Measurements from ENCODE around the gene RASAL1.

Gene RASAL1

GRCh38 chr12:113061061-113061694 is 74.4 kb downstream of the RASAL1 start:
- DNase-seq (ENCODE audit: extremely low read depth in 1 of 2, low read depth in 1 of 2): no peak

GRCh38 chr12:113060336-113060960 is 75.1 kb downstream of the RASAL1 start:
- DNase-seq (ENCODE audit: extremely low read depth in 1 of 2, low read depth in 1 of 2): no peak

GRCh38 chr12:113059071-113059595 is 76.4 kb downstream of the RASAL1 start:
- no peak for DNase-seq (ENCODE audit: extremely low read depth in 1 of 2, low read depth in 1 of 2)

DNA sequence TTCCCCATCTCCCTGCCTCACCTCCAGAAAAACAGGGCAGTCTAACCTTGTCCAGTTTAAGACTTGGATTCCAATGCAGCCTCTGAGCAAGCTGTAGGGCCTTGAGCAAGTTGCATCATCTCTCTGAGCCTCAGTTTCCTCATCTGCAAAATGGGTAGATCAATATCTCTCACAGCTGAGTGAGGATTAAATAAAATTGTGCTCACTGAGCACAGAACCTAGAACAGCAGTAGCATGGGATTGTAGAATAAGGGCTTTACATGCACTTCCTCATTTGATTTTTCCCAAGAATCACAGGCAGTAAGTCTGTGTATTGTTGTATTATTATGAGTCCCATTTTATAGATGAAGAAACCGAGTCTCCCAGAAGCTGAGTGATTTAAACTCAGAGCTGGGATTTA is 77.0 kb downstream of the RASAL1 start:
- DNase-seq (ENCODE audit: extremely low read depth in 1 of 2, low read depth in 1 of 2): no peak

- no peak for DNase-seq (ENCODE audit: extremely low read depth in 1 of 2, low read depth in 1 of 2)
These were observed 77.7 kb downstream of the RASAL1 start for GRCh38 chr12:113057565-113058485.

DNA sequence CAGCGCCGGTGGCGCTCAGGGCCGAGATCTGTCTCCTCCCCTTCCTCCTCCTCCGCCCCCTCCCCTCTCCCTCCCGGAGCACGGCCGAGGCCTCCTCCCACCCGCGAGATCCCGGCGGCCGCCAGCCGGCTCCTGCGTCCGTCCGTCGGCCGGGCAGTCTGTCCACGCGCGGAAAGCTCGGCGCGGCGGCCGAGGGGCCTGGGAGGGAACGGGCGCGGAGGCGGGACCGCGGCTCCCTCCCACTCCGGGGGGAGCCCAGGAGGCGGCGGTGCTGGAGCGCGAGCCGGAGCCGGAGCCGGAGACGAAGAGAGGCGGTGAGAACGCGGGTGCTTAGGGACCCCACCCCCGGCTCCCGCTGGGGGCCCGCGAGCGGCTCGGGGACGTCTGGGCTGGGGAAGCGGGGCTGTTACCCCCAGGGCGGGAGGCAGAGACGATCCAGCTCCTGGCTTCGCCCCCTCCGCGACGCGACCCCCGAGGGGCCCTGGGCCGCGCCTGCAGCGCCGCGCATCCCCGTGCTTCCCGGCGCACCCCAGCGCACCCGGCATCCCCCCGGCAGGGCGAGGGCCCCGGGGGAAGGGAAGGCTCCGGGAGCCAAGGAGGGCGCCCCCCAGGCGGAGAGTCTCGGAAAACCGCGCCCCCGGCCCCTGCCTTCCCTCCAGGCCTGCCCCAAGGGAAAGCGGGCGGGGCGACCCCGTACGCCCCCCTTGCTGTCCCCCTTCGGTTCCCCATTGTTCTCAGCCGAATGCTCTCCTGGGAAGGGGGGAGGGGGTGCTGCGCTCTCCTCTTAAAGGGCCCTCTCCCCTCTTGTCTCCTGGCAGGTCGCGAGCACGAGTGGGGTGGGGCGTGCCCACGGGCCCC is 78.7 kb downstream of the RASAL1 start, which contains the start of gene DTX1:
Gene DTX1, plus strand, starts transcription at position 100 of the 858 bp plus-strand sequence. CDS start 1,463 bp downstream, outside the sequence.
- DNase-seq (ENCODE audit: extremely low read depth in 1 of 2, low read depth in 1 of 2): peak in 1 of 2 donors; percentile 9

DNA sequence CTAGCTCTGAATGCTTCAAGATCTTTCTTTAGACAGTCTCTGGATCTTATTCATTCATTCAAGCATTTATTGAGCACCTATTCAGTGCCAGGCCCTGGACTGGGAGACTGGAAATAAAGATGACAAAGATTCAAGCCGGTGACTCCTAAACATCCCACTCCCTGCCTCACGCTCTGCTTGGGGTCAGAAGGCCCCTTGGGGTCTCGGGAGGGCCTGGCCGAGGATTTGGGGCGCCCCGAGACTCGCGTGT is 79.3 kb downstream of the RASAL1 start:
- no peak for DNase-seq (ENCODE audit: extremely low read depth in 1 of 2, low read depth in 1 of 2)

DNA sequence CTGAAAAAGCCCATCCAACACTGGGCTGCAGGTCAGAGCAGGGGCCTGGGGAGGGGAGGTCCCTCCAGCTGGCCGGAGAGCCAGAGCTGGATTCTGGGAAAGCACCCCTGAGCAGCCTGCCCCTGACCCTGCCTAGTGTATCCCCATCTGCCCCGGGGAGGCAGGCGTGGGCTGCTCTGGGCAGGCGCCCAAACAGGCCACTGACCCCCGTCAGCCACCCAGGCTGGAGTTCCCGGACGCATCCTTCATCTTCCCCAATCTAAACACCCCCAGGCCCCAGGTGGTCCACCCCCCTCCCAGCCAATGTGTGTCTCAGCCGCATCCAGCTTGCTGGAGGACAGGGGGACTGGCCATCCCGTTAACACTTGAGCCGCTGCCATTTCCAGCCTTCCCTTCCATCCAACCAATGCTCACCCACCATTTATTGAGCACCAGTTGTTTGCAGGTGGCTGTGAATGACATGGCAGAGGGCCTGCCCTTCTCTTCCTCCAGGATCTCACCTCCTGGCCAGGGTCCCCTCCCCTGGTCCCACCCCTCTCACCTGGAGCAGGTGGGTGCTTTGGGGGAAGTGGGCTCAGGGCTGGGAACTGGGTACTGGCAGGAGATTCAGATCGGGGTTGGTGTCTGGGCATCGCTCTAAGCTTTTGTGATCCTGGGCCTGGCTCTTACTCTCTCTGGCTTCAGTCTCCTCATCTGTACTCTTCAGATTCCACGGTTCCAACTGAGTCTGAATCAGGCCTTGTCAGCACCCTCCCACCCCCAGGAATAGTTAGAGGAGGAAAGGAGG is 79.8 kb downstream of the RASAL1 start:
- no peak for DNase-seq (ENCODE audit: extremely low read depth in 1 of 2, low read depth in 1 of 2)

DNA sequence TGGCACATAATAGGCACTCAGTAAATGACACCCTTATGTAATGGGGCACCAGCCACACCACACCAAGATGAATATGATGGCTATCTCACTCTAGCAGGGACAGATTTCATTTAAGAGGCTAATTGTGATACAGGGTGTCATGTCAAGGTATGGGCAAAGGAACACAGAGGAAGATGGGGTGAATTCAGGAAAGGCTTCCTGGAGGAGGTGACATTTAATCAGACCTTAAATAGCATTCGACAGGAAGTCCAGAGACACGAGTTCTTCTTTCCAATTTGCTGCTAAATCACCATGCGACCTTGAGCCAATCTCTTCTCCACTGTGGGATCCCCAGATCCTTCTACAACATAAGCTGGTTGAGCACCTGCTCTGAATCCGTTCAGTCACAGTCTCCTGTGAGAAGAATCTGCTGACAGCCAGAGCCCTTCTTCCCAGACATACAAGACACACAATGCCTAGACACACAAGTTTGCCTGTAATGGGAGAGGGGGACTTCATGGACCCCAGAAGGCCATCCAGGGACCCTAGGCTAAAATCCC is 80.5 kb downstream of the RASAL1 start:
- DNase-seq (ENCODE audit: extremely low read depth in 1 of 2, low read depth in 1 of 2): no peak

DNA sequence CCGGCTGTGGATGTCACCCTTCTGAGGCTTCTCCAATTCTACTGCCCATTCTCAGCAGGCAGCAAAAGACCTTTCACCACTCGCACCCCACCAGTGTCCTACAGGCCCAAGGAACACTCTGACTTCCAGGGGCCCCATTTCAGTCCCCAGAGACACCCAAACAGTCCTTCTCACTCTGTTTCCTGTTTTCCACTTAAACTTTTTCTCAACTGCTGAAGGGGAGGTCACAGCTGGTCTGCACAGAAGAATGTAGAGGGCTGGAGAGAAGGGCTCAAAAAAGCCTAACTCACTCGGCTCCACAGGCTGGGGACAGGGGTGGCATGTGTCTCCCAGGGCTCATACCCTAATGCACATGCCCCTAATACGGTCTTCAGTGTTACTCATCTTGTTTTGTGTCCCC is 83.2 kb downstream of the RASAL1 start:
- no peak for DNase-seq (ENCODE audit: extremely low read depth in 1 of 2, low read depth in 1 of 2)

DNA sequence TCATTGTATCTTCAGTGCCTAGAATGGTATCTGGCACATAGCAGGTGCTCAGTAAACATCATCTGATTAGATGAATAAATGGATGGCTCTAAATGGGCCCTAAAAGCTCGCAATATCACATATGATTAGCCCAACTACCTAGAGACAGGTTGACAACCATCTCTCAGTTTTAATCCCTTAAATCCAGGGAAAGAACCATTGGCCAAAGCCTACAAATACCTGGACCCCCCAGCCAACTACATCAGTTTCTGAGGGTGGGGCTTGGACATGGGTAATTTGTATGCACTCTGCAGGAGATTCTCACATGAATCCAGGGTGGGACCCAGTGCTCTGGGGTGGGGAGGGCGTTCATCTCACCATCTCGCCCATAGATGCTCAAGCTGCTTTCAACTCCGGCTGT is 83.8 kb downstream of the RASAL1 start:
- DNase-seq (ENCODE audit: extremely low read depth in 1 of 2, low read depth in 1 of 2): no peak

- DNase-seq (ENCODE audit: extremely low read depth in 1 of 2, low read depth in 1 of 2): no peak
These were observed 84.8 kb downstream of the RASAL1 start for GRCh38 chr12:113050795-113051194.

GRCh38 chr12:113049976-113050742 is 85.4 kb downstream of the RASAL1 start:
- no peak for DNase-seq (ENCODE audit: extremely low read depth in 1 of 2, low read depth in 1 of 2)

Measured in activated CD8-positive, alpha-beta memory T cell treated with anti-CD3 and anti-CD28 coated beads for 1 hour (primary cell).